ENCODE data around the gene CCDC7. TPM values are rescaled to one million over a fixed set of nuclear protein-coding genes. Genes with fewer than 3 reads are reported as not detected.
"Not testable (repeated sequence)": the region's sequence is repeated elsewhere in the genome, so short reads cannot be mapped to it uniquely, and the experiment has no call there.

CCDC7 gene
- total RNA-seq, 1 experiment from 2014 or later, result 6.0 TPM

DNA sequence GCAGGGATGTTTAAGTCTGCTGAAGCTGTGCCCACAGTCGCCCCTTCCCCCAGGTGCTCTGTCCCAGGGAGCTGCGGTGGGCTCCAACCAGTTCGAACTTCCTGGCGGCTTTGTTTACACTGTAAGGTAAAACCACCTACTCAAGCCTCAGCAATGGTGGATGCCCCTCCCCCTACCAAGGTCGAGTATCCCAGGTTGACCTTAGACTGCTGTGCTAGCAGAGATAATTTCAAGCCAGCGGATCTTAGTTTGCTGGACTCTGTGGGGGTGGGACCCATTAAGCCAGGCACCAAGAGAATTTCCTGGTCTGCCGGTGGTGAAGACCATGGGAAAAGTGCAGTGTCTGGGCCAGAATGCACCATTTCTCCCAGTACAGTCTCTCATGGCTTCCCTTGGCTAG lies 56.0 kb downstream of the CCDC7 start:
- CTCF ChIA-PET, result no interaction called here
- no peaks in the 10 kb centered on the region for H3K4me1 ChIP-seq (ENCODE audit: control insufficient read depth, insufficient read depth, low read length)
- POLR2A ChIA-PET, result no interaction called here
- BruUV-seq (replicated peaks), result no TSS peak
- in situ Hi-C loops (cut with HindIII; ENCODE audit: low pct_unique_long_range_greater_than_20kb, low sequenced_read_pairs), result no loop called here
- H3K9me3 ChIP-seq (ENCODE audit: control insufficient read depth, insufficient read depth, low read depth, low read length), result no peaks in the 10 kb centered on the region
- DNase-seq (ENCODE audit: low read depth, low spot score) (no peak), ATAC-seq (no peak)
- no peaks in the 10 kb centered on the region for H3K36me3 ChIP-seq (ENCODE audit: control insufficient read depth, insufficient read depth, low read length)
- H3K4me3 ChIP-seq (ENCODE audit: low read depth in 2 of 2, low read length in 2 of 2), result no peak overlapping the region
- no peaks in the 10 kb centered on the region for H3K27me3 ChIP-seq (ENCODE audit: control insufficient read depth, insufficient read depth, low read length)
- no peak overlapping the region for H3K27ac ChIP-seq (ENCODE audit: low read length)
- TF ChIP-seq, protein P1, sequence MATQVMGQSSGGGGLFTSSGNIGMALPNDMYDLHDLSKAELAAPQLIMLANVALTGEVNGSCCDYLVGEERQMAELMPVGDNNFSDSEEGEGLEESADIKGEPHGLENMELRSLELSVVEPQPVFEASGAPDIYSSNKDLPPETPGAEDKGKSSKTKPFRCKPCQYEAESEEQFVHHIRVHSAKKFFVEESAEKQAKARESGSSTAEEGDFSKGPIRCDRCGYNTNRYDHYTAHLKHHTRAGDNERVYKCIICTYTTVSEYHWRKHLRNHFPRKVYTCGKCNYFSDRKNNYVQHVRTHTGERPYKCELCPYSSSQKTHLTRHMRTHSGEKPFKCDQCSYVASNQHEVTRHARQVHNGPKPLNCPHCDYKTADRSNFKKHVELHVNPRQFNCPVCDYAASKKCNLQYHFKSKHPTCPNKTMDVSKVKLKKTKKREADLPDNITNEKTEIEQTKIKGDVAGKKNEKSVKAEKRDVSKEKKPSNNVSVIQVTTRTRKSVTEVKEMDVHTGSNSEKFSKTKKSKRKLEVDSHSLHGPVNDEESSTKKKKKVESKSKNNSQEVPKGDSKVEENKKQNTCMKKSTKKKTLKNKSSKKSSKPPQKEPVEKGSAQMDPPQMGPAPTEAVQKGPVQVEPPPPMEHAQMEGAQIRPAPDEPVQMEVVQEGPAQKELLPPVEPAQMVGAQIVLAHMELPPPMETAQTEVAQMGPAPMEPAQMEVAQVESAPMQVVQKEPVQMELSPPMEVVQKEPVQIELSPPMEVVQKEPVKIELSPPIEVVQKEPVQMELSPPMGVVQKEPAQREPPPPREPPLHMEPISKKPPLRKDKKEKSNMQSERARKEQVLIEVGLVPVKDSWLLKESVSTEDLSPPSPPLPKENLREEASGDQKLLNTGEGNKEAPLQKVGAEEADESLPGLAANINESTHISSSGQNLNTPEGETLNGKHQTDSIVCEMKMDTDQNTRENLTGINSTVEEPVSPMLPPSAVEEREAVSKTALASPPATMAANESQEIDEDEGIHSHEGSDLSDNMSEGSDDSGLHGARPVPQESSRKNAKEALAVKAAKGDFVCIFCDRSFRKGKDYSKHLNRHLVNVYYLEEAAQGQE (IDR thresholded peaks at IDR 0.05; ENCODE audit: insufficient read depth in 1 of 2, low read depth in 2 of 2, low read length in 1 of 2), result no peak
- intact Hi-C loops (cut with micrococcal nuclease; ENCODE audit: unreplicated experiment), result no loop called here

DNA sequence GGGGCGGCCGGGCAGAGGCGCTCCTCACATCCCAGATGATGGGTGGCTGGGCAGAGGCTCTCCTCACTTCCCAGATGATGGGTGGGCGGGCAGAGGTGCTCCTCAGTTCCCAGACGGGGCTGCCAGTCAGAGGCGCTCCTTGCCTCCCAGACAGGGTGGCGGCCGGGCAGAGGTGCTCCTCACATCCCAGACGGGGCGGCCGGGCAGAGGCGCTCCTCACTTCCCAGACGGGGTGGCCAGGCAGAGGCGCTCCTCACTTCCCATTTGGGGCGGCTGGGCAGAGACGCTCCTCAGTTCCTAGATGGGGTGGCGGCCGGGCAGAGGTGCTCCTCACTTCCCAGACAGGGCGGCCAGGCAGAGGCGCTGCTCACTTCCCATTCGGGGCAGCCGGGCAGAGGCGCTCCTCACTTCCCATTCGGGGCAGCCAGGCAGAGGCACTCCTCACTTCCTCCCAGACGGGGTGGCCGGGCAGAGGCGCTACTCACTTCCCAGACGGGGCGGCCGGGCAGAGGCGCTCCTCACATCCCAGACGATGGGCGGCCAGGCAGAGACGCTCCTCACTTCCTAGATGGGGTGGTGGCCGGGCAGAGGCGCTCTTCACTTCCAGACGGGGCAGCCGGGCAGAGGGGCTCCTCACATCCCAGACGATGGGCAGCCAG lies 60.0 kb downstream of the CCDC7 start:
- H3K4me3 ChIP-seq (ENCODE audit: low read depth in 2 of 2, low read length in 2 of 2); H3K36me3 ChIP-seq (ENCODE audit: control insufficient read depth, insufficient read depth, low read length); H3K27ac ChIP-seq (ENCODE audit: low read length); H3K27me3 ChIP-seq (ENCODE audit: control insufficient read depth, insufficient read depth, low read length); CTCF ChIA-PET; POLR2A ChIA-PET; H3K4me1 ChIP-seq (ENCODE audit: control insufficient read depth, insufficient read depth, low read length); intact Hi-C loops (cut with micrococcal nuclease; ENCODE audit: unreplicated experiment); DNase-seq (ENCODE audit: low read depth, low spot score); BruUV-seq (replicated peaks); ATAC-seq; in situ Hi-C loops (cut with HindIII; ENCODE audit: low pct_unique_long_range_greater_than_20kb, low sequenced_read_pairs); H3K9me3 ChIP-seq (ENCODE audit: control insufficient read depth, insufficient read depth, low read depth, low read length): not testable (repeated sequence)

DNA sequence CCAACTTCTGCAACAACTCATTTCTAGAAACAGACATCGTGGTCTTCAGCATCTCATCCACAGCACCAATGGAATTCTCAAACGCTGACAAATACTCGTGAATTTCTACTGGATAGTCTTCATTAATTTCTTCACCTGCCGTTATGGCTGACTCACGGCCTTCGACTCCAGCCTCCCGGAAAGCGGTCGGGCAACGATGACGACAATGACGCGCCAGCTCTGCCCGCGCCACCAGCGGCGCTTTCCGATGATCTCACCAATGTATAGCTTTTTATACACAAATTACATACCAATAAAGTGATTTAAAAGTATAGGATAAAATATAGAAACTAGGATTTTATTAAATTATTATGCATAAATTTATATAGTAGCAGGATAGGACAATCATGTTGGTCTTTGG lies 65.7 kb downstream of the CCDC7 start:
- TF ChIP-seq TCF7L2 (IDR thresholded peaks at IDR 0.05; ENCODE audit: low read depth, low read length) (no peak), POLR2AphosphoS5 (IDR thresholded peaks at IDR 0.05; ENCODE audit: low read depth, low read length) (no peak), SIN3A (IDR thresholded peaks at IDR 0.05; ENCODE audit: borderline replicate concordance, insufficient read depth, low read depth, low read length) (no peak)
- TF ChIP-seq, protein P2, sequence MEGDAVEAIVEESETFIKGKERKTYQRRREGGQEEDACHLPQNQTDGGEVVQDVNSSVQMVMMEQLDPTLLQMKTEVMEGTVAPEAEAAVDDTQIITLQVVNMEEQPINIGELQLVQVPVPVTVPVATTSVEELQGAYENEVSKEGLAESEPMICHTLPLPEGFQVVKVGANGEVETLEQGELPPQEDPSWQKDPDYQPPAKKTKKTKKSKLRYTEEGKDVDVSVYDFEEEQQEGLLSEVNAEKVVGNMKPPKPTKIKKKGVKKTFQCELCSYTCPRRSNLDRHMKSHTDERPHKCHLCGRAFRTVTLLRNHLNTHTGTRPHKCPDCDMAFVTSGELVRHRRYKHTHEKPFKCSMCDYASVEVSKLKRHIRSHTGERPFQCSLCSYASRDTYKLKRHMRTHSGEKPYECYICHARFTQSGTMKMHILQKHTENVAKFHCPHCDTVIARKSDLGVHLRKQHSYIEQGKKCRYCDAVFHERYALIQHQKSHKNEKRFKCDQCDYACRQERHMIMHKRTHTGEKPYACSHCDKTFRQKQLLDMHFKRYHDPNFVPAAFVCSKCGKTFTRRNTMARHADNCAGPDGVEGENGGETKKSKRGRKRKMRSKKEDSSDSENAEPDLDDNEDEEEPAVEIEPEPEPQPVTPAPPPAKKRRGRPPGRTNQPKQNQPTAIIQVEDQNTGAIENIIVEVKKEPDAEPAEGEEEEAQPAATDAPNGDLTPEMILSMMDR (IDR thresholded peaks at IDR 0.05), result no peak
- TF ChIP-seq, protein P1 (IDR thresholded peaks at IDR 0.05; ENCODE audit: insufficient read depth in 1 of 2, low read depth in 2 of 2, low read length in 1 of 2), result no peak
- H3K27me3 ChIP-seq (ENCODE audit: control insufficient read depth, insufficient read depth, low read length), result no peaks in the 10 kb centered on the region
- DNase-seq (ENCODE audit: low read depth, low spot score), result no peak
- in situ Hi-C loops (cut with HindIII; ENCODE audit: low pct_unique_long_range_greater_than_20kb, low sequenced_read_pairs) (no loop called here), intact Hi-C loops (cut with micrococcal nuclease; ENCODE audit: unreplicated experiment) (no loop called here)
- H3K9me3 ChIP-seq (ENCODE audit: control insufficient read depth, insufficient read depth, low read depth, low read length), result no peaks in the 10 kb centered on the region
- no peak for ATAC-seq
- H3K4me3 ChIP-seq (ENCODE audit: low read depth in 2 of 2, low read length in 2 of 2), result no peak overlapping the region
- no peaks in the 10 kb centered on the region for H3K36me3 ChIP-seq (ENCODE audit: control insufficient read depth, insufficient read depth, low read length)
- H3K27ac ChIP-seq (ENCODE audit: low read length), result no peak overlapping the region
- ChIA-PET POLR2A (no interaction called here), CTCF (no interaction called here)
- H3K4me1 ChIP-seq (ENCODE audit: control insufficient read depth, insufficient read depth, low read length), result no peaks in the 10 kb centered on the region
- BruUV-seq (replicated peaks), result no TSS peak
